OCI-M2 (cell line): ENCODE measurements around the gene NFATC4.

Experiments used
- DNase-seq: peaks from one replicate; lab custom pipeline; 2025; ENCODE audit not compliant: unreplicated experiment; lab: John Stamatoyannopoulos, UW

The NFATC4 gene

GRCh38 chr14:24427537-24428508 lies 59.8 kb downstream of the NFATC4 start:
- no peak for DNase-seq

GRCh38 chr14:24428628-24429394 lies 60.8 kb downstream of the NFATC4 start:
- DNase-seq: no peak
